Fibroblast of the aortic adventitia (primary cell): ENCODE measurements around the gene EPB41L4B. TPM values are rescaled to one million over a fixed set of nuclear protein-coding genes. Genes with fewer than 3 reads are reported as not detected.
"Not testable (repeated sequence)": the region's sequence is repeated elsewhere in the genome, so short reads cannot be mapped to it uniquely, and the experiment has no call there.

Source experiments
- DNase-seq: peaks from one replicate; pipeline ENCODE4 v3.0.0-alpha.2; 2010; ENCODE audit warnings: low read depth
- H3K4me3 ChIP-seq: 2 replicates; pipeline ENCODE4 v1.5.1; 2011; ENCODE audit warnings: low read depth, mild to moderate bottlenecking, control low read depth, low read length, moderate library complexity
- CTCF ChIP-seq: IDR thresholded peaks from 2 replicates; pipeline ENCODE4 v1.5.1; 2011; ENCODE audit warnings: mild to moderate bottlenecking, low read length, control low read depth, inconsistent platforms; ENCODE audit not compliant: insufficient read depth
- total RNA-seq: library from RNA; depleted of rRNA; stranded (reverse); fragments of >200 nt; gene quantifications from 2 replicates; pipeline ENCODE4 v1.2.3, GENCODE V29; 2012; ENCODE audit warnings: low replicate concordance

EPB41L4B gene
- total RNA-seq, 1 donor, result 1.8 TPM

GRCh38 chr9:109295221-109296130, 25.4 kb downstream of the EPB41L4B start:
- no peak overlapping the region for H3K4me3 ChIP-seq
- no peak for TF ChIP-seq CTCF
- no peak for DNase-seq

GRCh38 chr9:109290385-109290784, 30.5 kb downstream of the EPB41L4B start:
- no peak for DNase-seq
- H3K4me3 ChIP-seq, result no peak overlapping the region
- TF ChIP-seq CTCF, result no peak

- H3K4me3 ChIP-seq, result no peak overlapping the region
- TF ChIP-seq CTCF, result no peak
These were observed 30.9 kb downstream of the EPB41L4B start for GRCh38 chr9:109289931-109290330.

GRCh38 chr9:109289186-109289585, 31.7 kb downstream of the EPB41L4B start:
- DNase-seq, result no peak
- no peak overlapping the region for H3K4me3 ChIP-seq
- TF ChIP-seq CTCF, result no peak

More at GRCh38 chr9:109289931-109290330, 30.9 kb downstream of the EPB41L4B start:
- no peak for DNase-seq

GRCh38 chr9:109286981-109287380, 33.9 kb downstream of the EPB41L4B start:
- no peak for DNase-seq
- H3K4me3 ChIP-seq, result no peak overlapping the region
- TF ChIP-seq CTCF, result no peak

GRCh38 chr9:109286571-109286977, 34.3 kb downstream of the EPB41L4B start:
- DNase-seq, result peak; percentile 10
- H3K4me3 ChIP-seq, result no peak overlapping the region
- no peak for TF ChIP-seq CTCF

DNA sequence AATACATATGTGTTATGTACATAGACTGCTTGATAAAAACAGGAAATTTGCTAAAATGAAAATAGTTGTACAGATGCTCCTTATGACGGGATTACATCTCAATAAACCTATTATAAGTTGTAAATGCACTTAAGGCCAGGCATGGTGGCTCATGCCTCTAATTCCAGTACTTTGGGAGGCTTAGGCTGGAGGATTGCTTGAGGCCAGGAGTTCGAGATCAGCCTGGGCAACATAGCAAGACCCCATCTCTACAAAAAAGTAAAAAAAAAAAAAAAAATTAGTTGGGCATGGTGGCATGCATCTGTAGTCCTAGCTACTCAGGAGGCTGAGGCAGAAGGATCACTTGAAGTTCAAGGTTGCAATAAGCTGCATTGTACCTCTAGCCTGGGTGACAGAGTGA, 37.2 kb downstream of the EPB41L4B start:
- H3K4me3 ChIP-seq, DNase-seq: not testable (repeated sequence)
